RCC 7860 (cell line): ENCODE data around the gene FCRL2.

Experiments
- DNase-seq: peaks from one replicate; pipeline ENCODE4 v3.0.0-alpha.2; 2015; ENCODE audit warnings: low spot score
- FAIRE-seq: peaks from 2 replicates; lab custom pipeline; 2012; peaks lifted over from hg19 to GRCh38; lab: Jason Lieb, UNC

Gene FCRL2, protein sequence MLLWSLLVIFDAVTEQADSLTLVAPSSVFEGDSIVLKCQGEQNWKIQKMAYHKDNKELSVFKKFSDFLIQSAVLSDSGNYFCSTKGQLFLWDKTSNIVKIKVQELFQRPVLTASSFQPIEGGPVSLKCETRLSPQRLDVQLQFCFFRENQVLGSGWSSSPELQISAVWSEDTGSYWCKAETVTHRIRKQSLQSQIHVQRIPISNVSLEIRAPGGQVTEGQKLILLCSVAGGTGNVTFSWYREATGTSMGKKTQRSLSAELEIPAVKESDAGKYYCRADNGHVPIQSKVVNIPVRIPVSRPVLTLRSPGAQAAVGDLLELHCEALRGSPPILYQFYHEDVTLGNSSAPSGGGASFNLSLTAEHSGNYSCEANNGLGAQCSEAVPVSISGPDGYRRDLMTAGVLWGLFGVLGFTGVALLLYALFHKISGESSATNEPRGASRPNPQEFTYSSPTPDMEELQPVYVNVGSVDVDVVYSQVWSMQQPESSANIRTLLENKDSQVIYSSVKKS

GRCh38 chr1:157776971-157777391 lies at the start of gene FCRL2:
TSS of gene FCRL2 (minus strand) at chr1:157777132. CDS start at chr1:157777073, 59 bp downstream.
- FAIRE-seq (no peak), DNase-seq (no peak)

DNA sequence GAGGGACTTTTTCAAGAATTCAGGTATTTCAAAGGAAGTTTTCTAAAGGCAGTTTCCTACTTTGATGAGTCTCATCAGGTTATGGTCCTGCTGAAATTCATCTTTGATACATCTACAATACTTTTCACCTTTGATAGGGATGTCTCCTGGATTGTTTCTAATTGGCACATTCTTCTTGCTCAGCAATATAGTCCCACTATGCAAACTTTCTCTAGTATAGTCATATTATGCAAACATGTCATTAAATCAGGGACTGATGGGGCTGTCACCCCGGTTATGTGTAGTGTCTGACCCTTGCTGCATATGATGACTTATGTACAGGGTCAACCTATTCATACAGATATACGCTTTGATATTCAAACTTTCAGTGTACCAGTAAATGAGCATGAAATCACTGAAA lies 43.4 kb upstream of the FCRL2 start:
- DNase-seq (no peak), FAIRE-seq (no peak)

DNA sequence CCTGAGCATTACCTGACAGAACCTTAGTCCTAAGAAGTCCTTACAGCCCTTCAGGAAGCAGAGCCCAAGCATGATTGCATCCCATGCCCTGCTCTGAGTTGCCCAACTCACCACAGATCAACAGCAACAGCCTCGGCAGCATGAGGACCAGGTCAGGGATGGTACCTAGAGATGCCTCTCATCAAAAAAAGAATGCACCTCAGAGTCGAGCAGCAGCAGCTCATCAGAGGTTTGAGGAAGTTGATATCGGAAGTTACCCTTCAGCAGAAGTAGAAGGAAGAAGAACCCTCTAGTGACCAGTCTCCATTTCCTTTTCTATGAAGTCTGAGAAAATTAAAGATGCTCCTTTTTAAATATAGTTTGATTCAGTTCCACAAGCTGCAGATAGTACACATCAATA lies 43.0 kb upstream of the FCRL2 start, which contains the start of gene FCRL1:
FCRL1 (minus strand) TSS at position 225 of the 400 bp plus-strand sequence; CDS start at position 142, 83 bp downstream.
- FAIRE-seq (no peak), DNase-seq (no peak)

- no peak for DNase-seq
- no peak for FAIRE-seq
Observed at GRCh38 chr1:157819215-157819614, 42.3 kb upstream of the FCRL2 start.

- FAIRE-seq (peak; percentile 17), DNase-seq (no peak)
Observed at GRCh38 chr1:157813269-157813668, 36.3 kb upstream of the FCRL2 start.

DNA sequence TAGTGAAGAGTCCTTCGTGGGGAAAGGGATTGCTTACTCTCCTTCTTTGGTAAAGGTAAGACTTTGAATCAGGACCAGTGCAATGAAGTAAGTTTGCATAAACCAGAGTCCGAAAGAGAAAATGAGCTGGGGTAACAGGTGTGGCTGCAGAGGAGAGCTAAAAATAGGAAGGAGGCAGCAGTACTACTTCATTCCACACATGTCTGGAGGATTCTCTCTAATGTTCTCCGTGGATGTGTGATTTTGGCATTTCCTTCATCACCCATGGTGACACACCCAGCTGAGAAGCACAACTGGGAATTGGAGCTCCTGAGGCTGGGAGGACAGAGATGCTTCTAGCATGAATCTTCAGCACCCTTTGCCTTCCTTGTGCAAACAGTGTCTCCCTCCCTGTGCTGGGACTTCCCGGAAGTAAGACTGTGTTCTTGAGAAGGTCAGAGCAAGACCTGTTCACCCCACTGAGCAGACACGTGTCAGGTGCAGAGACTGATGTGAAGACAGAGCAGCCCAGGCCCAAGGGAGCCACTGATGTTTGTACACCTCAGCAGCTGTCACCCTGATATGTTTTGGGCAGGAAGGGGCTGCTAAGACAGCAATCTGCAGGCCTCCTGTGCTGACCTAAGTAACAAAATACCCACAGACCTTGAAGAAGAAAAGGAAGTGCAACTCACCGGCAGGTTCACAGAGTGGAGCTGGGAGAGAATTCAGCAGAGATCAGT lies 29.7 kb upstream of the FCRL2 start:
- no peak for FAIRE-seq
- no peak for DNase-seq

- DNase-seq (no peak), FAIRE-seq (no peak)
Observed at GRCh38 chr1:157803851-157804250, 26.9 kb upstream of the FCRL2 start.

DNA sequence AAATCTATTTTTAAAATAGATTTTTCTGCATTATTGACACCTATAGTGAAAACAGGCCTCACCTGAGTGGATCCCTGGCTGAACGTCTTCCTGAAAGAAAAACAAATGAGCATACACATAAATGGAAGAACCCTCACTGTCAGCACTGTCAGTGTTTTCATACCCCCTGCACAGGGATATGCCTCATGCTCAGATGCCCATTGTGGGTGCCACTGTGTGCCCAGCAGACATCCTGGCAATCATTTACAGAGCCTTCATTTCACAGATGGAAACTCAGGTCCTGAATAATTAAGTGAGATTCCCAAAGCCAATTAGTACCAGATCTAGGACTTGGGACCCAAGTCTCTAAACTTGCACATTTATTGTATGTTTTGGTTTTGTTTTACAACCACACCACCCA lies 23.1 kb upstream of the FCRL2 start:
- FAIRE-seq (no peak), DNase-seq (no peak)

DNA sequence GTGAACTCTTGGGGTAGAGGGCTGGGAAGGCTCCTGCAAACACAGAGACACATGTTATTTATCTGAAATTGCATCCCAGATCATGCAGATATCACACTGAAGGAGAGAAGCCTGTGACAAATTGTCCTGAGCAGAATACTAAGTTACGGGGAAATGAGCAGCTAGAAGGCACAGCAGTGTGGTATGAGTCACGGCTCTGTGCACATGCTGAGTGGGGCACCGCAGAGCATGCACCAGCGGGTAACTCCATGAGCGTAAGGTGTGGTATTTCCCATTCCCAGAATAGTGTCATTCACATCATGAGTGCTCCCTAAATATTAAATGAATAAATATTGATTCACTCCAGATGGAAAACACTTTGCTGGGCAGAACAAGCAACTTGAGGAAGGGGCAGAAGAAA lies 21.3 kb upstream of the FCRL2 start:
- FAIRE-seq (no peak), DNase-seq (no peak)

DNA sequence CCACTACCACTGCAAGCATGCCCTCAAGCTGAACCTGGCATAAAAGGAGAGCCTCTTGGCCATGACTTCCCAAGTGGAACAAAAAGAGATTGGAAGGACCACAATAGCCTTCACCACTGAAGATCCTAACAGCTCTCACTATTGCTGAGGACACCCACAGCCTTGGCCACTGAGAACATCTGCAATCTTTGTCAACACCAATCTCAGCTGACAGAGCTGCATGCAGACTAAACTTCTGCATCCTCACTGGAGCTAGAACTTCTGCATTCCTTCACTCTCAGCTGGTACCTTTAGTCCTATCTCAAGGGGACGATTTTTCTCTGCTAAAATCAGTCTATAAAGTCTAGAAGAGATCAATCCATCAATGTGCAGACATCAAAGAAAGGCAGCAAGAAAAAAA lies 8.3 kb upstream of the FCRL2 start:
- no peak for DNase-seq
- no peak for FAIRE-seq

DNA sequence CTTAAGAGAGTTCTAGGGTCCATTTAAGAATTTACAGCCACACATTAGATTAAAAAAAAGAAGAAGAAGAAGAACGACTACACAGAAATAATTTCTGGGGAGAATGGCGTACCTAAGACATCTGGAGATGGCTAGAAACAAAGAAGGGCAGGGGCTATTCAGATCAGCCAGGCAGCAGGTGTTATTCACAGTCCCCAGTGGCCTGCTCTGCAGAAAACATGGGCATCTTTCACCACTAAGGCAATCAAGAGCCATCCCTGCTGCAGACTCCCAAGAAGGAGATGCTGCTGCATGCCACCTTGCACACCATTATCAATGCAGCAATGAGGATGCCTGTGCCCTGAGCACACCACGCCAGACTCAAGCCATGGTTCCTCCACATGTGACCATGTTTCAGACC lies 7.9 kb upstream of the FCRL2 start:
- DNase-seq (no peak), FAIRE-seq (no peak)

GRCh38 chr1:157782931-157783330 lies 6.0 kb upstream of the FCRL2 start:
- no peak for DNase-seq
- no peak for FAIRE-seq

GRCh38 chr1:157781048-157781447 lies 4.1 kb upstream of the FCRL2 start:
- FAIRE-seq = no peak
- no peak for DNase-seq

- DNase-seq (no peak), FAIRE-seq (no peak)
Observed at GRCh38 chr1:157775101-157775870, 1.6 kb downstream of the FCRL2 start.

DNA sequence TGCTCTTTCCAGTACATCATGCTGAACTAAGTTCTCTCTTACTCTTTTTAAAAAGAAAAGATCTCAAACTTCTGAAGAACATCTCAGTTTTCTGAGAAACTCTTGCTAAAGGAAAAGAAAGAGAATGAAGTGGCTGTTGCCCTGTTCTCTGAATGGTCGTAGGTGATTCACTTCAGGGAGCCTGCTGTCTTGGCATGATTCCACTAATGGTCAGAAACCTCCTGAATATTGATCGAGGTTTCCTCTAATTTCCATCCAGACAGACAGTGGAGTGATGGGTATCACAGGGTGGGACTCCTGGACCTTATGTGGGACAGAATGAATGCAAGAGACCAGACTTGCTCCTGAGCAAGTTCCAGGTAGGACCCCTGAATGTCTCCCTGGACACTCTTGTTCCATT lies 2.5 kb downstream of the FCRL2 start:
- no peak for DNase-seq
- no peak for FAIRE-seq

DNA sequence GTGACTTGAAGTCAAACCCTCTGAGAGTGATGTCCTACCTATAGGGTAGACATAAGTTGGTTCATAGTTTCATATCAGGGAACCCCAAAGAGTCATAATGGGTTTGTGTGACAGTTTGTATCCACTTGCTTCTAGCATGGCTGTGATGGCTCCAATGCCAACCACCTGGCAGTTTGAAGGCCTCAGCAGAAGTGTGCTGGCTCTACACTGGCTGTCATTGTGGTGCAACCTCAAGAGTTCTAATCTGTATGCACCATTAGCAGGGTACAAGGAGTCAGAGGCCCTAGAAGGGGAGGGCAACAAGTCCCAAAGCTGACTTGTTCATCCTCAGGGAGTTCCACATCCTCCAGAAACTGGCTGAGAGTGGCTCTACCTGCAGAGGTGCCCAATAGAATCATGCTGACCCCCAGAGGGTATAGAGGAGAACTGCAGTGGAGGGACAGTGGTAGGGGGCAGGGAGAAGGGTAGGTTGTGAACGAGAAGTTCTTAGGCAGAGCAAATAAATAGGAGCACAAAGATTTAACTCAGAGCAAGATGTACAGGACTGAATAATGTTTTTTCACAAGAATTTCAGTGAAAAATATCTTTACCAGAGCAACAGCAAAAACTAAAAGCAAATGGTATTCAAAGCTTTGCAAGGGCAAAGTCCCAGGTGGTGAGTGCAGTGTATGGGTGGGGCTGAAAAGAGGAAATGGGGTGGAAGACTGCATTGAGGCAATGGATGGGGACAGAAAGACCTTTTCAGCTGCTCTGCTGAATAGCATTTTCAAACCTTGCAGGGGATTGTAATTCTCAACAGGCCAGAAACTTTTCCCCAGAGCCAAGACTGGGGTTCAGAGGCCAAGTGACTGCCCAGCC lies 3.2 kb downstream of the FCRL2 start:
- DNase-seq = no peak
- FAIRE-seq = no peak

GRCh38 chr1:157771661-157772425 lies 5.1 kb downstream of the FCRL2 start:
- FAIRE-seq = no peak
- no peak for DNase-seq

DNA sequence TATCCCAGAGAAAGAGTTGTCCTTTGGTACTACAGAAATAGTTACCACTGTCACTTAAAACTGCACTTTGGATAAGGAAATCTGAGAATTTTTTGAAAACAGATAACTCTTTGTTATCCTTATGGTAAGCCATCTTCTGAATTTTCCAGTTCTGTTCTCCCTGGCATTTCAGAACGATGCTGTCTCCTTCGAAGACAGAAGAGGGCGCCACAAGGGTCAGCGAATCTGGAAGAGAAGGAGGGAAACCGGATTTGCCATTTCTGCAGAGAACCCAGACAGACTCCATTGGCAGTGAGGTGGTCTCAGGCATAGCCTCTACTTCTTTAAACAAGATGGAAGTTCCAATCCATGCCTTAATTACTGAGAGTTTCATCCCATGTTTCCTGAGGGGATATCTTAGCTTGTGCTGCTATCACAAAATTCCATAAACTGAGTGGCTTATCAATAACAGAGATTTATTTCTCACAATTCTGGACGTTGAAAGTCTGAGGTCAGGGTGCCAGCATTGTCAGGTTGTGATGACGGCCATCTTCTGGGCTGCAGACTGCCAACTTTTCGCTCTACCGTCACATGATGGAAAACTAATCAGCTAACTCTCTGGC lies 6.4 kb downstream of the FCRL2 start:
- DNase-seq (no peak), FAIRE-seq (no peak)

DNA sequence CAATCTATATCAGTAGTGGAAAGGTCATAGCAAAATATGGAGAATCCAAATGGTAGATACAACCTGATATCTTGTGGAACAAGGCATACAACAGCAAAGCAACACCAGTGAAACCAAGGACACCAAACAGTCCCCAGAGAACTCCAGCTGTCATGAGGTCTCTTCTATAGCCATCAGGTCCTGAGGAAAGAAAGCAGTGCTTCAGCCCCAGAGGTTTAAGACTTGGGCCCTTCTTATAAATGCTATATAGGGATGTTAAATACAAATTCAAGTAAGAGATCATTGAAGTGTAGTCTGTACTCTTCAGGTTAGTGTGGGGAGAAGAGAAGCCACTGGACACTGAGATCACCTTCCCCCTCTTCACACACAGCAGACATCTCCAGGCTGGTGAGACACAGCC lies 10.1 kb downstream of the FCRL2 start:
- DNase-seq = no peak
- FAIRE-seq = no peak
